Loucy (cell line): Measurements from ENCODE around the gene TMEM244.

Source experiments
- H2AFZ ChIP-seq: fragments of 200-600 bp; sonication (generic); 2 replicates; pipeline ENCODE4 v1.6.0; 2016; ENCODE audit warnings: antibody characterized with exemption, mild to moderate bottlenecking, low read length, moderate library complexity
- H3F3A ChIP-seq: fragments of 200-600 bp; 2 replicates; pipeline ENCODE4 v1.6.0; 2016; ENCODE audit warnings: antibody characterized with exemption, low read depth, mild to moderate bottlenecking
- H3K27me3 ChIP-seq: fragments of 200-600 bp; sonication (generic); 2 replicates; pipeline ENCODE4 v1.6.1; 2014; ENCODE audit warnings: low read length, mild to moderate bottlenecking; ENCODE audit not compliant: insufficient read depth, poor library complexity, severe bottlenecking
- H3K36me3 ChIP-seq: fragments of 200-600 bp; sonication (generic); 2 replicates; pipeline ENCODE4 v1.6.1; 2016; ENCODE audit warnings: low read length; ENCODE audit not compliant: insufficient read depth
- H3K4me1 ChIP-seq: fragments of 200-600 bp; sonication (generic); 2 replicates; pipeline ENCODE4 v1.5.1; 2014; ENCODE audit warnings: low read length, mild to moderate bottlenecking; ENCODE audit not compliant: insufficient read depth, poor library complexity, severe bottlenecking
- H3K4me2 ChIP-seq: fragments of 200-600 bp; sonication (generic); 2 replicates; pipeline ENCODE4 v1.6.0; 2014; ENCODE audit warnings: antibody characterized with exemption, low read length, low read depth, mild to moderate bottlenecking; ENCODE audit not compliant: poor library complexity, severe bottlenecking
- H3K4me3 ChIP-seq: fragments of 200-600 bp; sonication (generic); 2 replicates; pipeline ENCODE4 v1.5.1; 2014; ENCODE audit warnings: low read length, mild to moderate bottlenecking, mixed read lengths; ENCODE audit not compliant: poor library complexity, severe bottlenecking
- H3K79me2 ChIP-seq: fragments of 200-600 bp; sonication (generic); 2 replicates; pipeline ENCODE4 v1.6.1; 2014; ENCODE audit warnings: low read length; ENCODE audit not compliant: insufficient read depth
- H3K9ac ChIP-seq: fragments of 200-600 bp; sonication (generic); 2 replicates; pipeline ENCODE4 v1.6.0; 2014; ENCODE audit warnings: mild to moderate bottlenecking, low read depth, low read length, moderate library complexity; ENCODE audit not compliant: poor library complexity, severe bottlenecking
- H3K9me2 ChIP-seq: fragments of 200-600 bp; sonication (generic); replicated peaks from 2 replicates; pipeline ENCODE4 v1.6.1; 2016; ENCODE audit warnings: low read depth, low read length, mixed read lengths
- H3K9me3 ChIP-seq: fragments of 200-600 bp; sonication (generic); 2 replicates; pipeline ENCODE4 v1.6.1; 2014; ENCODE audit warnings: mild to moderate bottlenecking, antibody characterized with exemption, low read length, low read depth; ENCODE audit not compliant: insufficient read depth
- H4K20me1 ChIP-seq: fragments of 200-600 bp; sonication (generic); 2 replicates; pipeline ENCODE4 v1.6.0; 2014; ENCODE audit warnings: antibody characterized with exemption, low read length, mild to moderate bottlenecking; ENCODE audit not compliant: insufficient read depth, poor library complexity, severe bottlenecking
- EZH2phosphoT487 ChIP-seq: fragments of 200-600 bp; IDR thresholded peaks from 2 replicates; pipeline ENCODE4 v1.6.1; 2018; ENCODE audit warnings: antibody characterized with exemption, mild to moderate bottlenecking, moderate library complexity, borderline replicate concordance
- TF ChIP-seq, protein P1 (sequence below): fragments of 200-600 bp; sonication (generic); conservative IDR thresholded peaks from 2 replicates; pipeline ENCODE4 v1.5.1; 2014; ENCODE audit warnings: mild to moderate bottlenecking, antibody characterized with exemption, low read length

Gene TMEM244

DNA sequence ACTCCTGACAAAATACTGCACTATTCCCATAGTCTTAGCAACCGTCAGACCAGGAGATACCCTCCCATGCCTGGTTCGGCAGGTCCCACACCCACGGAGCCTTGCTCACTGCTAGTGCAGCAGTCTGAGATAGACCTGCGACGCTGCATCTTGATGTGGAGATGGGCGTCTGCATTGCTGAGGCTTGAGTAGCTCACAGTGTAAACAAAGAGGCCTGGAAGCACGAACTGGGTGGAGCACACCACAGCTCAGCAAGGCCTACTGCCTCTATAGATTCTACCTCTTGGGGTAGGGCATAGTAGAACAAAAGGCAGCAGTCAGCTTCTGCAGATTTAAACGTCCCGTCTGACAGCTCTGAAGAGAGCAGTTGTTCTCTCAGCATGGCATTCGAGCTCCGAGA, 25.4 kb downstream of the TMEM244 start:
- H3K9ac ChIP-seq, result no peak overlapping the region
- H3K9me3 ChIP-seq, result no peaks in the 10 kb centered on the region
- no peaks in the 10 kb centered on the region for H3K9me2 ChIP-seq
- H3K4me1 ChIP-seq, result peaks cover 12% of the 10 kb centered on the region
- H3F3A ChIP-seq, result no peaks in the 10 kb centered on the region
- no peaks in the 10 kb centered on the region for H3K79me2 ChIP-seq
- H3K36me3 ChIP-seq, result no peaks in the 10 kb centered on the region
- H3K27me3 ChIP-seq, result no peaks in the 10 kb centered on the region
- no peak for TF ChIP-seq EZH2phosphoT487
- TF ChIP-seq, protein P1, sequence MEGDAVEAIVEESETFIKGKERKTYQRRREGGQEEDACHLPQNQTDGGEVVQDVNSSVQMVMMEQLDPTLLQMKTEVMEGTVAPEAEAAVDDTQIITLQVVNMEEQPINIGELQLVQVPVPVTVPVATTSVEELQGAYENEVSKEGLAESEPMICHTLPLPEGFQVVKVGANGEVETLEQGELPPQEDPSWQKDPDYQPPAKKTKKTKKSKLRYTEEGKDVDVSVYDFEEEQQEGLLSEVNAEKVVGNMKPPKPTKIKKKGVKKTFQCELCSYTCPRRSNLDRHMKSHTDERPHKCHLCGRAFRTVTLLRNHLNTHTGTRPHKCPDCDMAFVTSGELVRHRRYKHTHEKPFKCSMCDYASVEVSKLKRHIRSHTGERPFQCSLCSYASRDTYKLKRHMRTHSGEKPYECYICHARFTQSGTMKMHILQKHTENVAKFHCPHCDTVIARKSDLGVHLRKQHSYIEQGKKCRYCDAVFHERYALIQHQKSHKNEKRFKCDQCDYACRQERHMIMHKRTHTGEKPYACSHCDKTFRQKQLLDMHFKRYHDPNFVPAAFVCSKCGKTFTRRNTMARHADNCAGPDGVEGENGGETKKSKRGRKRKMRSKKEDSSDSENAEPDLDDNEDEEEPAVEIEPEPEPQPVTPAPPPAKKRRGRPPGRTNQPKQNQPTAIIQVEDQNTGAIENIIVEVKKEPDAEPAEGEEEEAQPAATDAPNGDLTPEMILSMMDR, result no peak
- H3K4me2 ChIP-seq, result no peak overlapping the region
- H4K20me1 ChIP-seq, result no peaks in the 10 kb centered on the region
- H2AFZ ChIP-seq, result no peak overlapping the region
- H3K4me3 ChIP-seq, result no peak overlapping the region

DNA sequence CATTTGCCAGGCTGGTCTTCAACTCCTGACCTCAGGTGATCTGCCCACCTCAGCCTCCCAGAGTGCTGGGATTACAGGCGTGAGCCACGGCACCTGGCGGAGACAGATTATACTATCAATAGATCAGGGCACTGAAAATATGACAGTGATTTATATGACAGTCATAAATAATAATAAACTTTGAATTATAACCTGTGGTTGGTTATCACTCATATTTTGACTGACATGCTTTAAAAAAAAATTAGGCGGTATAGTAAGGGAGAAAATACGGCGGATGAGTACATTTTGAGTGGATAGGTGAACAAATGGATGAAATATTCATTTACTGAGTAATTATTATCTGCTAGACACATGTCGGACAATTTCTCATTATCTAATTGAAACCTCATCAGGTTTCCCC, 28.8 kb downstream of the TMEM244 start:
- no peaks in the 10 kb centered on the region for H3F3A ChIP-seq
- peaks cover 12% of the 10 kb centered on the region for H3K4me1 ChIP-seq
- H3K9ac ChIP-seq, result no peak overlapping the region
- no peak for TF ChIP-seq EZH2phosphoT487
- TF ChIP-seq, protein P1, result no peak
- no peak overlapping the region for H3K4me2 ChIP-seq
- no peak overlapping the region for H2AFZ ChIP-seq
- no peaks in the 10 kb centered on the region for H3K9me3 ChIP-seq
- no peaks in the 10 kb centered on the region for H3K27me3 ChIP-seq
- H3K79me2 ChIP-seq, result no peaks in the 10 kb centered on the region
- H3K36me3 ChIP-seq, result no peaks in the 10 kb centered on the region
- no peaks in the 10 kb centered on the region for H3K9me2 ChIP-seq
- no peaks in the 10 kb centered on the region for H4K20me1 ChIP-seq
- no peak overlapping the region for H3K4me3 ChIP-seq

DNA sequence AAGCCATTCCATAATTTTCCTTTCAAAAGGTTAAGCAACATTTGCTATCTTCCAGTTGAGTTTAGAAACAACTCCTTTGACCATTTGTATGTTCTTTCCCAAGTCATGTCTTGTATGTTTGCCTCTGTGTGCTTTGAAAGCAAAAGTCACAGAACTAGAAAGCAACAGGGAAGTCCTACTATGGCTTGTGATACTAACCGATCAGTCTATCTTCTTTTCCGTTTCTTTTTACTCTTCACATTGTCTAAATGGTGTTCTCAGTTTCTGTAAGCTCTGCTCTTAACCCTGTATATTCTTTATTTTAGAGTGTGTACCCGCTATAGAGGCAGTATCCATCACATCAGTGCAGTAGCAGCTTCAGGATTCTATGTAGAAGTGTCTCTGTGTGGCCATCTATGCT, 32.9 kb downstream of the TMEM244 start:
- H3K4me1 ChIP-seq, result peaks cover 7% of the 10 kb centered on the region
- H3K4me3 ChIP-seq, result no peak overlapping the region
- H3K9me2 ChIP-seq, result no peaks in the 10 kb centered on the region
- no peaks in the 10 kb centered on the region for H3F3A ChIP-seq
- H3K9me3 ChIP-seq, result no peaks in the 10 kb centered on the region
- no peak for TF ChIP-seq EZH2phosphoT487
- TF ChIP-seq, protein P1, result no peak
- no peaks in the 10 kb centered on the region for H3K79me2 ChIP-seq
- no peak overlapping the region for H3K9ac ChIP-seq
- H3K4me2 ChIP-seq, result no peak overlapping the region
- H4K20me1 ChIP-seq, result no peaks in the 10 kb centered on the region
- no peak overlapping the region for H2AFZ ChIP-seq
- H3K27me3 ChIP-seq, result no peaks in the 10 kb centered on the region
- no peaks in the 10 kb centered on the region for H3K36me3 ChIP-seq
